Progenitor cell of endocrine pancreas (in vitro differentiated cells): ENCODE measurements around the gene STIL. TPM values are rescaled to one million over a fixed set of nuclear protein-coding genes. Genes with fewer than 3 reads are reported as not detected.

Source experiments
- DNase-seq: peaks from one replicate; pipeline ENCODE4 v3.0.0; 2021; ENCODE audit warnings: low spot score; ENCODE audit not compliant: unreplicated experiment
- H3K27ac Mint-ChIP-seq: 2 replicates; pipeline ENCODE4 v1.8.0; 2021; ENCODE audit warnings: mild to moderate bottlenecking, moderate library complexity, mixed read lengths
- H3K27me3 Mint-ChIP-seq: 2 replicates; pipeline ENCODE4 v1.8.0; 2021; ENCODE audit warnings: mixed read lengths
- H3K36me3 Mint-ChIP-seq: 2 replicates; pipeline ENCODE4 v1.8.0; 2022; ENCODE audit warnings: mixed read lengths; ENCODE audit not compliant: insufficient read depth
- H3K4me1 Mint-ChIP-seq: 2 replicates; pipeline ENCODE4 v1.8.0; 2021; ENCODE audit warnings: low read depth, mixed read lengths
- H3K4me3 Mint-ChIP-seq: 2 replicates; pipeline ENCODE4 v1.8.0; 2021; ENCODE audit warnings: low read depth, mild to moderate bottlenecking, moderate library complexity, mixed read lengths
- H3K9me3 Mint-ChIP-seq: 2 replicates; pipeline ENCODE4 v1.8.0; 2021; ENCODE audit warnings: low read depth, mixed read lengths
- CTCF ChIP-seq: fragments of 200-600 bp; sonication (generic); IDR thresholded peaks from one replicate; pipeline ENCODE4 v1.5.0; 2021; ENCODE audit warnings: antibody characterized with exemption, mild to moderate bottlenecking; ENCODE audit not compliant: unreplicated experiment
- total RNA-seq: library from RNA; stranded (reverse); gene quantifications from 2 replicates; pipeline ENCODE4 v1.2.1, GENCODE V29; 2021

STIL gene
- total RNA-seq, 1 donor from 2014 or later, result 14.8 TPM

- no peak for TF ChIP-seq CTCF
- peaks cover 10% of the 10 kb centered on the region for H3K4me1 Mint-ChIP-seq
- no peak for DNase-seq
- no peaks in the 10 kb centered on the region for H3K9me3 Mint-ChIP-seq
- H3K27me3 Mint-ChIP-seq, result no peaks in the 10 kb centered on the region
- H3K4me3 Mint-ChIP-seq, result no peak overlapping the region
- no peaks in the 10 kb centered on the region for H3K36me3 Mint-ChIP-seq
- peak overlapping the region; percentile 97 for H3K27ac Mint-ChIP-seq
Measured at GRCh38 chr1:47334765-47335435, 21.0 kb upstream of the STIL start.

- Mint-ChIP-seq H3K27ac (peak overlapping the region; percentile 97), H3K9me3 (no peaks in the 10 kb centered on the region), H3K36me3 (no peaks in the 10 kb centered on the region), H3K4me3 (no peak overlapping the region), H3K4me1 (peaks cover 10% of the 10 kb centered on the region), H3K27me3 (no peaks in the 10 kb centered on the region)
- TF ChIP-seq CTCF, result peak; percentile 31
- peak; percentile 63 for DNase-seq
Measured at GRCh38 chr1:47333922-47334764, 20.2 kb upstream of the STIL start.

- Mint-ChIP-seq H3K4me1 (peaks cover 10% of the 10 kb centered on the region), H3K27ac (peak within 1 kb of the TSS; percentile 97), H3K4me3 (no peak within 1 kb of the TSS), H3K27me3 (no peaks in the 10 kb centered on the region), H3K9me3 (no peaks in the 10 kb centered on the region), H3K36me3 (no peaks in the 10 kb centered on the region)
- DNase-seq, result no peak
- peak; percentile 7 for TF ChIP-seq CTCF
Measured at GRCh38 chr1:47333578-47333921, 19.6 kb upstream of the STIL start, which contains the start of gene CMPK1. Gene CMPK1 (plus strand): TSS chr1:47333790. CDS start chr1:47333946, 156 bp downstream.

GRCh38 chr1:47332779-47333577 lies 19.0 kb upstream of the STIL start:
- Mint-ChIP-seq H3K4me1 (peaks cover 10% of the 10 kb centered on the region), H3K9me3 (no peaks in the 10 kb centered on the region), H3K27ac (no peak overlapping the region), H3K27me3 (no peaks in the 10 kb centered on the region), H3K36me3 (no peaks in the 10 kb centered on the region), H3K4me3 (no peak overlapping the region)
- no peak for DNase-seq
- no peak for TF ChIP-seq CTCF

- no peak for TF ChIP-seq CTCF
- Mint-ChIP-seq H3K4me3 (no peak overlapping the region), H3K36me3 (no peaks in the 10 kb centered on the region), H3K4me1 (peaks cover 10% of the 10 kb centered on the region), H3K27ac (no peak overlapping the region), H3K27me3 (no peaks in the 10 kb centered on the region), H3K9me3 (no peaks in the 10 kb centered on the region)
- no peak for DNase-seq
Measured at GRCh38 chr1:47331875-47332274, 17.9 kb upstream of the STIL start.
